ENCODE results near the gene APP. TPM values are rescaled to one million over a fixed set of nuclear protein-coding genes. Genes with fewer than 3 reads are reported as not detected.

APP gene
- total RNA-seq, 2 donors from 2014 or later: 506 to 721 TPM

DNA sequence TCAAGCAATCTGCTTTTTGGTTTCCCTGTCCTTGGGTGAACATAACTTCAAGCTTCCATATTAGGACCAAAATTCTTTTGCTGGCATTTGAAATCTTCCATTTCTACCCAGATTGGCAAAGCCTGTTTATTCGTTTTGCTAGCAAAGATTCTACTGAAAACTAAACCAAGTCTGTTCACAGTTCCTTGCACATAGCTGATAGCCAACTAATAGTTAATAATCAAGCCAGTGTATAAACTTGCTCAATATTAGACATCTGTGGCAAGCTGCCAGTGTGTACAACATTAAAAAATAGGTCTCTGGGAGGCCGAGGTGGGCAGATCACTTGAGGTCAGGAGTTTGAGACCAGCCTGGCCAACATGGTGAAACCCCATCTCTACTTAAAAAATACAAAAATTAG lies 6.3 kb downstream of the APP start:
- H3K4me3 ChIP-seq: no peak overlapping the region
- intact Hi-C loops (cut with DNase I): no loop called here
- no peak for DNase-seq
- H3K27ac ChIP-seq: no peak overlapping the region
- H3K9me3 ChIP-seq: no peaks in the 10 kb centered on the region
- TF ChIP-seq, protein P1, sequence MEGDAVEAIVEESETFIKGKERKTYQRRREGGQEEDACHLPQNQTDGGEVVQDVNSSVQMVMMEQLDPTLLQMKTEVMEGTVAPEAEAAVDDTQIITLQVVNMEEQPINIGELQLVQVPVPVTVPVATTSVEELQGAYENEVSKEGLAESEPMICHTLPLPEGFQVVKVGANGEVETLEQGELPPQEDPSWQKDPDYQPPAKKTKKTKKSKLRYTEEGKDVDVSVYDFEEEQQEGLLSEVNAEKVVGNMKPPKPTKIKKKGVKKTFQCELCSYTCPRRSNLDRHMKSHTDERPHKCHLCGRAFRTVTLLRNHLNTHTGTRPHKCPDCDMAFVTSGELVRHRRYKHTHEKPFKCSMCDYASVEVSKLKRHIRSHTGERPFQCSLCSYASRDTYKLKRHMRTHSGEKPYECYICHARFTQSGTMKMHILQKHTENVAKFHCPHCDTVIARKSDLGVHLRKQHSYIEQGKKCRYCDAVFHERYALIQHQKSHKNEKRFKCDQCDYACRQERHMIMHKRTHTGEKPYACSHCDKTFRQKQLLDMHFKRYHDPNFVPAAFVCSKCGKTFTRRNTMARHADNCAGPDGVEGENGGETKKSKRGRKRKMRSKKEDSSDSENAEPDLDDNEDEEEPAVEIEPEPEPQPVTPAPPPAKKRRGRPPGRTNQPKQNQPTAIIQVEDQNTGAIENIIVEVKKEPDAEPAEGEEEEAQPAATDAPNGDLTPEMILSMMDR (IDR thresholded peaks at IDR 0.05): no peak
- H3K9ac ChIP-seq (ENCODE audit: low read depth in 2 of 2, low read length in 2 of 2): no peak overlapping the region
- no peaks in the 10 kb centered on the region for H3K27me3 ChIP-seq
- H3K4me1 ChIP-seq: no peaks in the 10 kb centered on the region
- H3K36me3 ChIP-seq: no peaks in the 10 kb centered on the region

DNA sequence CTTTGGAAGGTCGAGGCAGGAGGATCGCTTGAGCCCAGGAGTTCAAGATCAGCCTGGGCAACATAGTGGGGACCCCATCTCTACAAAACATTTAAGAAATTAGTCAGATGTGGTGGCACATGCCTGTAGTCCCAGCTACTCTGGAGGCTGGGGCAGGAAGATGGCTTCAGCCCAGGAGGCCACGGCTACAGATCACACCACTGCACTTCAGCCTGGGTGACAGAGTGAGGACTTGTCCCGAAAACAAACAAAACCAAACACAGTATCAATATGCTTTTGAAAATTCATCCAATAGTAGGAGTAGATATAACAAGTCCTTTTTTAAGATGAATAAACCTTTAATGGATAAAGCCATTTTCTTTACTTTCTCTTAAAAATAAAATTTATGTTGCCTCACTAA lies 8.5 kb downstream of the APP start:
- H3K27ac ChIP-seq: no peak overlapping the region
- intact Hi-C loops (cut with DNase I): no loop called here
- no peak for DNase-seq

DNA sequence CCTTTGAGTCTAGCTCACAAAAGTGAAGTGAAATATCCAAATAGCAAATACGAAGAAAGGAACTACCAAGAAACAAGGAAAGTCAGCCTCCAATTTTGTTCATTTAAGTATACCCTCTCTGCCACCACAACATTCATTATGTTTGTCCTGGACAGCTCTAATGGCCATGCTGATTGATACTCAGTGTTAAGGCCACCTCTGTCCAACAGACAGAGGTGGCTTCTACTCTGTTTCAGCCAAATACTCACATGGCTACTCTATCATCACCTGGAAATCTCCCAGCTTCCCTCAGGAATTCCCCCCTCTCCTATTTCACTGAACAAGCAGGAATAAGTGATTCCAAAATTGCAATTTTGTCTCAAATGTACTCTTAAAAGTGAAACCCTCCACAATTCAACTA lies 10.7 kb downstream of the APP start:
- intact Hi-C loops (cut with DNase I): no loop called here
- no peak overlapping the region for H3K9ac ChIP-seq (ENCODE audit: low read depth in 2 of 2, low read length in 2 of 2)
- TF ChIP-seq, protein P1 (IDR thresholded peaks at IDR 0.05): no peak
- no peak overlapping the region for H3K27ac ChIP-seq
- no peak for DNase-seq
- H3K4me3 ChIP-seq: no peak overlapping the region
- no peaks in the 10 kb centered on the region for H3K36me3 ChIP-seq
- H3K4me1 ChIP-seq: no peaks in the 10 kb centered on the region
- no peaks in the 10 kb centered on the region for H3K27me3 ChIP-seq
- no peaks in the 10 kb centered on the region for H3K9me3 ChIP-seq

More for the DNA sequence above, 8.5 kb downstream of the APP start:
- no peak overlapping the region for H3K9ac ChIP-seq (ENCODE audit: low read depth in 2 of 2, low read length in 2 of 2)
- no peaks in the 10 kb centered on the region for H3K4me1 ChIP-seq
- H3K9me3 ChIP-seq: no peaks in the 10 kb centered on the region
- no peaks in the 10 kb centered on the region for H3K27me3 ChIP-seq
- H3K4me3 ChIP-seq: no peak overlapping the region
- no peaks in the 10 kb centered on the region for H3K36me3 ChIP-seq
- TF ChIP-seq, protein P1 (IDR thresholded peaks at IDR 0.05): no peak

DNA sequence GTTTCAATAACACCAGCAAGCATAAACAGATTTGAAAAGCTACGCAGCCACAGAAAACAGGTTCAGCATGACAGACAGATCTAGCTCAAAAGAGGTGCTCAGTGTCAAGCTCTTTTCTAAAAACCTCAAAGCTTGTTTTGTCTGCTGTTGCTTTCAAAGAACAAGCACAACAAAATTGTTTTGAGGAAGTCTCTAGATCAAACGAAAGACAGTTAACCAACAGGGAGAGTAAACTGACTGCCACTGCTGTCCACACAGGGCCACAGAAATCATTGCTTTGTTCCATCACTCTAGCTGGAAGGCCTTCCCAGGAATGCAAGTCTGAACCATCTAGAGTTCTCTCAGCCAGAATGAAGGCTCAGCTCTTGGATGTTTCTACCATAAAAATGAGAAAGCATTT lies 12.8 kb downstream of the APP start:
- Histone ChIP-seq H3K27me3 (no peaks in the 10 kb centered on the region), H3K36me3 (no peaks in the 10 kb centered on the region), H3K9ac (ENCODE audit: low read depth in 2 of 2, low read length in 2 of 2) (no peak overlapping the region), H3K4me1 (peaks cover 9% of the 10 kb centered on the region), H3K27ac (no peak overlapping the region), H3K9me3 (no peaks in the 10 kb centered on the region), H3K4me3 (no peak overlapping the region)
- intact Hi-C loops (cut with DNase I): no loop called here
- TF ChIP-seq, protein P1 (IDR thresholded peaks at IDR 0.05): no peak
- no peak for DNase-seq

DNA sequence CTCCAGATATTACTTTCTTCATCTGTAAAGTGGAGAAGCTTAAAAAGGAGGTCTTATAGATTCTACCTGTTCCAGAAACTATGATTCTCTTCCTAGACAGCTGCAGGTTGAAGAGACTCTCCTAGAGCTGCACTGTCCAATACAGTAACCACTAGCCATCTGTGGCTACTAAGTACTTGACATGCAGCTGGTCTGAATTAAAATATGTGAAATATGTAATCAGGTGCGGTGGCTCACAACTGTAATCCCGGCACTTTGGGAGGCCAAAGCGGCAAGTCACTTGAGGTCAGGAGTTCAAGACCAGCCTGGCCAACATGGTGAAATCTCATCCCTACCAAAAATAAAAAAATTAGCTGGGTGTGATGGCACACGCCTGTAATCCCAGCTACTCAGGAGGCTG lies 15.8 kb downstream of the APP start:
- H3K9me3 ChIP-seq: no peaks in the 10 kb centered on the region
- no peaks in the 10 kb centered on the region for H3K27me3 ChIP-seq
- intact Hi-C loops (cut with DNase I): no loop called here
- H3K9ac ChIP-seq (ENCODE audit: low read depth in 2 of 2, low read length in 2 of 2): no peak overlapping the region
- no peak overlapping the region for H3K27ac ChIP-seq
- TF ChIP-seq, protein P1 (IDR thresholded peaks at IDR 0.05): no peak
- H3K4me1 ChIP-seq: peaks cover 9% of the 10 kb centered on the region
- no peak for DNase-seq
- H3K36me3 ChIP-seq: no peaks in the 10 kb centered on the region
- H3K4me3 ChIP-seq: no peak overlapping the region

DNA sequence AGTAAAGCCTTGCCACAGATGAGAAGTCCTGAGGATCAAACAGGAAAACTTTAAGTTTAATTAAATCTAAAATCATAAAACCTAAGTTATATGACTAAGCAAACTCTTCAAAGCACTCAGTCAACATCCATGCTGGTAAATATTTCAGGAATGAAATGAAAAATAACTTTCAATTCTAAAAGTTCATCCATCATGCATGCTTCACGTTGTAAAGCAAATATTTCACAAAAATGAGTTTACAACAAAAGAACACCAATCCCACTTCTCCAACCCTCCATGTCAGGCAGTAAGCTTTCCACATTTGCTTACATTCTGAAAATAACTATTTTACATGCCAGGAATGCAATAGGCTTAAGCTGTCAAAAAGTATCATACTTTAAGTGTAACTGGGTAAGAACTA lies 16.8 kb downstream of the APP start:
- H3K27me3 ChIP-seq: no peaks in the 10 kb centered on the region
- TF ChIP-seq, protein P1 (IDR thresholded peaks at IDR 0.05): no peak
- no peak overlapping the region for H3K4me3 ChIP-seq
- H3K4me1 ChIP-seq: peaks cover 9% of the 10 kb centered on the region
- H3K9ac ChIP-seq (ENCODE audit: low read depth in 2 of 2, low read length in 2 of 2): no peak overlapping the region
- H3K27ac ChIP-seq: no peak overlapping the region
- intact Hi-C loops (cut with DNase I): no loop called here
- no peak for DNase-seq
- no peaks in the 10 kb centered on the region for H3K36me3 ChIP-seq
- H3K9me3 ChIP-seq: no peaks in the 10 kb centered on the region

All from colonic mucosa (tissue), 4 donors.